ENCODE measurements around the gene GGTLC2.
"Not testable (repeated sequence)": the region's sequence is repeated elsewhere in the genome, so short reads cannot be mapped to it uniquely, and the experiment has no call there.

The GGTLC2 gene

DNA sequence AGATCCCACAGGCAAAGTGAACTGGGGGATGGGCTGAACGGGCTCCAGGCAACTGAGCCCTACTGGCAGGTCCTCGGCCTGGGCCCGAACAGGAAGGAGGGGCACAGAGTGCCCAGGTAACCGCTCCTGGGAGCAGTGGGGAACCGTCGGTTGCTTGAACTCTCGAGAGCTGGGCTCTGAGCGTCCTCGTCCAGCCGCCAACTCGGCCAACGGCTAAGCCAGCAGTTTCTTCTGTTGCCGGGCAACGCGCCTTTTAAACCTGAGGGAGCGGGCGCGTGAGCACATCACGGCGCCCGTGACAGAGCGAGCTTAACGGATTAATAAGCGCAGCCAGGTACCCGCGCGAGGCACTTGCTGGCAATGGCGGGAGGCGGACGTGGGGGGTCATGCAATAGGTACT is at the start of gene GGTLC2:
TSS of gene GGTLC2 (plus strand) at position 301 of the 400 bp plus-strand sequence. CDS start 1,732 bp downstream, outside the sequence.
- DNase-seq = not testable (repeated sequence)

- DNase-seq = no peak
Observed at GRCh38 chr22:22595001-22595835, 49.2 kb upstream of the GGTLC2 start.

DNA sequence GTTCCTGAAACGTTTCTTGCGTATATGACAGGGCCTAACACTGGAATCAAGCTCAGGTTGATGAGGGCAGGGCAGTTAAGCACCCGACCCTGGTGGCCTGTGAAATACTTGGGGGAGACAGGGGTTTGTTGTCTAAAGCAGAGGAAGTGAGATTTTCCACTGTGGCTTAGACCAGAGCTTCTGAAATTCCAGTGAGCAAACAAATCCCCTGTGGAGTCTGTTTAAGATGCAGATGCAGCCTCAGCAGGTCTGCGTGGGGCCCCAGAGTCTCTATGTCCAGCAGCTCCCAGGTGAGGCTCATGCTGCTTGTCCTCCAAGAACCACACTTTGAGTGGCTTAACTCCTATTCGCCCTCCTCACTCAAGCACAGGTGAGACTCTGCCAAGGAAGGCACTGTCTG is 46.3 kb upstream of the GGTLC2 start:
- no peak for DNase-seq

DNA sequence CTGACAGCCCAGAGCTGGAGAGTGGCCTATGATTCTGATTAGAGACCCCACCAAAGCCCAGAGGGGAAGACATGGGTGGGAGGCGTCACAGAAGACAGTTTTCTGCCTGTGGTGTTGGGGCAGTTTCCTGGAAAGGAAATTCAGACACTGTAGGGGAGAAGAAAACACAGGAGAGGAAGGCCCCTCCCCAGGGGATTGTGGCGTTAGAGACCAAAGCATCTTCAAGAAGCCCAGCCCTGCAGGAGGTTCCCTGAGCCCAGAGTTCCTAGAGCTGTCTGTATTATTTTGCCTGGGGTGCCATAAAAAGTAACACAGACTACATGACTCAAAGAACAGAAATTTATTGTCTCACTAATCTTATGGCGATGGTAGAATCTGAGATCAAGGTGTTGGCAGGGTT is 45.2 kb upstream of the GGTLC2 start:
- no peak for DNase-seq

- no peak for DNase-seq
Observed at GRCh38 chr22:22600531-22601261, 43.7 kb upstream of the GGTLC2 start.

GRCh38 chr22:22603470-22603947 is 40.9 kb upstream of the GGTLC2 start:
- no peak for DNase-seq

DNA sequence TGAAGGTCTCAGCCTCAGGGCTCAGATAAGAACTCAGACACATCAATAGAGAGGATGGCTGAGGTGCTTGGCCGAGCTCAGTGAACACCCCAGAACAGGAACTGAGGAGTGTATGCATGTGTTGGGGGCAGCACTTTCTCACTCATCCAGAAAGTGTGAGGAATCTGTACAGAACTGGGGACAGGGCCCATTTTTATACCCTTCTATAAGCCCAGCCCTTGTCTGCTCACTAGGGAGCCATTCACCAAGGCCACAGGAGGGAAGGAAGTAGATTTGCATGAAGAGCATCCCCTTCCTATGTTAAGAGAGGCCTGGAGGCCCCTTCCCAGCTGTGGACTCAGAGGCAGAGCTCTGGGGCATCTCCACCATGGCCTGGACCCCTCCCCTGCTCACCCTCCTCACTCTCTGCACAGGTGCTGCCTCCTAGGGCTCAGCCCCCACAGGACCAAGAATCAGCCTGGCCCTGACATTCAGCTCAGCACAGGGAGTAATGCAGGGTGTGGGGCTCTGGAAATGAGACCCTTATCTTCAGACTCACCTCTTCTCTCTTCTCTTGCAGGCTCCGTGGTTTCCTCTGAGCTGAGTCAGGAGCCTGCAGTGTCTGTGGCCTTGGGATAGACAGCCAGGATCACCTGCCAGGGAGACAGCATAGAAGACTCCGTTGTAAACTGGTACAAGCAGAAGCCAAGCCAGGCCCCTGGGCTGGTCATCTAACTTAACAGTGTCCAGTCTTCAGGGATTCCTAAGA is 39.9 kb upstream of the GGTLC2 start:
- no peak for DNase-seq

DNA sequence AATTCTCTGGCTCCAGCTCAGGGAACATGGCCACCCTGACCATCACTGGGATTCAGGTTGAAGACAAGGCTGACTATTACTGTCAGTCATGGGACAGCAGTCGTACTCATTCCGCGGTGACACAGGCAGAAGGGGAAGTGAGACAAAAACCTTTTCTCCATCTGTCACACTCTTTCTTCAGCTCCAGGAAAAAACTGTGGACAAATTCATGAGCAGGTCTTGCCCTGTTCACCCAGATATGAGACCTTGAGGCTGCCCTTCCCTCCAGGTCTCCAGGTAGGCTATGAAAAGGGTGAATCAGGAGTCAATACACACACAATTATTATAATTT is 39.4 kb upstream of the GGTLC2 start:
- no peak for DNase-seq

- not testable (repeated sequence) for DNase-seq
Observed at GRCh38 chr22:22608022-22608421, 36.4 kb upstream of the GGTLC2 start.

GRCh38 chr22:22609291-22609690 is 35.1 kb upstream of the GGTLC2 start:
- no peak for DNase-seq

DNA sequence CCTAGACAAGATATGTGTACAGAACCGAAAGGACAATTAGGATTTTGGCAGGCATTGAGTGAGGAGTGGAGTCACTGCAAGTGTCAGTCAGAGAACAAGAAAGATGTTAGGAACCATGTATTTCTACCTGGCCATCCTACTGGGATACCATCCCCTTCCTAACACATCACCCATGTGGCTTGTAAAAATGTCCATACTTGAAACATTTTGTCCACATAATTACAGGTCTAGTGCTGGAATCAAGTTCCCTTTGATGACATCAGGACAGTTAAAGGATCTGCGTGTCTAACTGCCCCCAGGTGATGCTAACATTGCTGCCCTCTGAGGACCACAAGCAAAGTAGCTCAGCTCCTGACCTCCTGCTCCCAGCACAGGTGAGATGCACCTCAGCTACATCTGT is 31.9 kb upstream of the GGTLC2 start:
- DNase-seq = no peak

GRCh38 chr22:22614065-22614464 is 30.3 kb upstream of the GGTLC2 start:
- no peak for DNase-seq

GRCh38 chr22:22616636-22617035 is 27.8 kb upstream of the GGTLC2 start:
- DNase-seq = no peak

DNA sequence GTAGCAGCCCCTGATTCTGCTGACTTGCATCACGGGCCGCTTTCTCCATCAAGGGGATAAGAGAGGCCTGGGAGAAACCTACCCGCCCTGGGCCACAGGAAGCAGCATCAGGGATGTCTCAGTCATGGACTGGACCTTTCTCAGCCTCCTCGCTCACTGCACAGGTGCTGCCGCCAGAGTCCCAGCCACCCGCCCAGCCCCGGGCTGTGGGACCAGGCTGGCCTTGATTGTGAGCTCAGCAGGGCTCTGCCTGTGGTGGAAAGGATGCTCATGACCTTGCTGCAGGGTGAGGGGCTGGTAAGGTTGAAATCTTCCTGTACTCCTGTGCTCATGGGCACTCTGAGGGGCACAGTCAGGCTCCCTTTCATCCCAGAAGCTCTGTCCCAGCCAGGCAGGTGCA is 26.0 kb upstream of the GGTLC2 start:
- DNase-seq = no peak

DNA sequence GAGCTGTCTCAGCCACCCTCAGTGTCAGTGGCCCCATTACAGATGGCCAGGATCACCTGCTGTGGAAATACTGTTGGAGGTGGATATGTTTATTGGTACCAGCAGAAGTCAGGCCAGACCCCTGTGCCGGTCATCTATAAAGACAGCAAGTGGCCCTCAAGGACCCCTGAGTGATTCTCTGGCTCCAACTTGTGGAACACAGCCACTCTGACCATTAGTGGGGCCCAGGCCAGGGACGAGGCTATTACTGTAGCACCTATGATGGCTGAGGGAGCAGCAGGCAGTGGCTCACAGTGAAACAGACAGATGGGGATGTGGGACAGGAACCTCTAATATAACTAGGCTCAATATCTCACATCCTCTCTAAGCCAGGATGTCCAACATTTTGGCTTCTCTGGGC is 25.5 kb upstream of the GGTLC2 start:
- DNase-seq = no peak

GRCh38 chr22:22619765-22620414 is 24.5 kb upstream of the GGTLC2 start:
- DNase-seq = no peak

DNA sequence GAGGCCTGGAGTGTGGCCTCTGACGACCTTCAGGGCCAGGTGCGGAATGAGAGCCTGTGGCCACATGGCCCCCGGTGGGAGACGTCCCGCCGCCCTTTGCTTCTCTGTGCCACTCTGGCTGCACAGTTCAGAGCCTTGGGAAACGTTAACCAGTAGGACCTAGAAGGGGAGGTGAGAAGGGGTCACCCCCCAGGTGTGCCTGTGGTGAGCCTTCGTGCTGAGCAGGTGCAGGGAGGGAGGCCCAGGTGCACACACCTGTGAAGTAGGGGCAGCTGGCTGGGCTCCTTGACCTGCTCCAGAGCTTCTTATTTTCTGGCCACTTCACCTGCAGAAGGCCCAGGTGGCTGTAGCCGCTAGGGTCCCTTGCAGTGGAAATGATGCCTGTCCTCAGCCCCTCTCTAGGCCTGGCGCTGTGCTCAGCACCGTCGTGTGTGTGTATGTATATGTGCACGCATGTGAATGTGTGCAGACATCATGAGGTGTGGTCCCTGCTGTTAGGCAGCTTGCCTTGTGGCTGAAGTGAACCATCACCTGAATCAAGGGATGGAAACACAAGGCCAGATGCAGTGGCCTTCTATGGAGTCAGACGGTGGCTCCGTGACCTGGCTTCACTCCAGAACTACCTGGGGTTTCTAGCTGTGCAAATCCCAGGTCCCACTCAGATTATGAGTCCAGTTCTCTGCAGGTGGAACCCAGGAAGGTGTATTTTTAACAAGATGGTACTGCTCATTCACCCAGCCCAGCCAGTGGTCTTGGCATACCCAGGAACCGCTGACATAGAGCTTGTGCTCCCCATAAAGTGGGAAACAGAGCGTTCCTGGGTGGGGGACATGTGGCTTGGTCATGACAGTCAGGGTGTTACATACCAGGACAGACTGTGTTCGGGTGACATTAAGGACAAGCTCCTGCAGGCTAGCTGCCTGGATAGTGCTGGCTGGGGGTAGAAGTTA is 15.6 kb upstream of the GGTLC2 start:
- not testable (repeated sequence) for DNase-seq

- DNase-seq = not testable (repeated sequence)
Observed at GRCh38 chr22:22631223-22631652, 13.2 kb upstream of the GGTLC2 start.

DNA sequence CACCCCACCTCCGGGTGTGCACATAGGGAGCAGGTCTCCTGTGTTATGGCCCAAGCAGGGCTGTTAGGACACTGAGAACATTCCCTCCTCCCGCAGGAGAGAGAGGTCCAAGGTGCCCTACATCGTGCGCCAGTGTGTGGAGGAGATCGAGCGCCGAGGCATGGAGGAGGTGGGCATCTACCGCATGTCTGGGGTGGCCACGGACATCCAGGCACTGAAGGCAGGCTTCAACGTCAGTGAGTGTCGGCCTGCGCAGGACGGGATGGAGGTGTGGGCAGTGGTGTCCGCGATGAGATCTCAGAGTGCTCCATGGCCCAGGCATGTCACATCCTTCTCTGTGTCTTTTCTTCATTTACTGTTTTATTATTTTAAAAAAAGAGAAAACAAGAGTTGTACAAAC is 12.2 kb upstream of the GGTLC2 start:
- DNase-seq = not testable (repeated sequence)

- DNase-seq = not testable (repeated sequence)
Observed at GRCh38 chr22:22633533-22633932, 10.9 kb upstream of the GGTLC2 start.

DNA sequence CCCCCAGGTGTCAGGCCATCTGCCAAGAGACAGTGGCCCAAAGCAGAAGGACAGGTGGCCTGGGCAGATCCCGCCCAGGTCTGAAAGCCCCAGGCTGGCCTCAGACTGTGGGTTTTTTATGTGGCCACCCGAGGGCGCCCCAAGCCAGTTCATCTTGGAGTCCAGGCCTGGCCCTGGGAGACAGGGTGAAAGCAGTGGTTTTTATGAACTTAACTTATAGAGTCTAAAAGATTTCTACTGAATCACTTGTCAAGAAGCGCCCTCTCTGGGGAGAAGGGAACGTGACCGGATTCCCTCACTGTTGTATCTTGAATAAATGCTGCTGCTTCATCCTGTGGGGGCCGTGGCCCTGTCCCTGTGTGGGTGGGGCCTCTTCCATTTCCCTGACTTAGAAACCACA is 8.2 kb upstream of the GGTLC2 start:
- DNase-seq = not testable (repeated sequence)

DNA sequence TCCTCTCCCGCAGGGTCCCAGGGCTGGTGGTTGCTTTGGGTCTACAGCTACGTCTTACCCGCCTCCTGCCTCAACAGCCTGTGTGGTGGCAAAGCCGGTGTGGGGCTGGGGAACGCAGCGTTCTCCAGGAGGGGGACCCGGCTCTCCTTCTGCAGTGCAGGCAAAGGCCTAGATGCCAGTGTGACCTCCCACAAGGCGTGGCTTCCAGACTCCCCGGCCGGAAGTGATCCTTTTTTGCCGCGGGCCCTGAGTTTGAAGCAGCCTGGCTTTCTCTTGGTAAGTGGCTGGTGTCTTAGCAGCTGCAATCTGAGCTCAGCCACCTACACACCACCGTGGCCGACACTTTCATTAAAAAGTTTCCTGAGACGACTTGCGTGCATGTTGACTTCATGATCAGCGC is 6.1 kb upstream of the GGTLC2 start:
- not testable (repeated sequence) for DNase-seq

Data from SW 1271 (cell line).